K562 (cell line): ENCODE data around the gene PLXNB2. TPM values are rescaled to one million over a fixed set of nuclear protein-coding genes. Genes with fewer than 3 reads are reported as not detected.

Experiments used
- ATAC-seq: fragments of 200-7000 bp; cut with Tn5 transposase; 3 replicates; pipeline ENCODE4 v1.9.1; 2020; ENCODE audit warnings: moderate library complexity
- BruUV-seq: library from RNA; stranded (reverse); fragments of 400-500 nt; replicated peaks from 2 replicates; lab custom pipeline; 2021; lab: Mats Ljungman, UMichigan
- CTCF ChIA-PET: fragments of 300-600 bp; formaldehyde crosslinking; extraction: SDS; loops from one replicate; lab custom pipeline; 2021; ENCODE audit warnings: low intra/inter-chr PET ratio; lab: Yijun Ruan, JAX
- POLR2A ChIA-PET: fragments of 300-600, 350-650 bp; sonication (Branson Sonifier 250); formaldehyde crosslinking; extraction: SDS; loops from one replicate; lab custom pipeline; 2021; ENCODE audit warnings: antibody characterized with exemption, inconsistent platforms; lab: Yijun Ruan, JAX
- DNase-seq, 4 experiments: peaks; one replicate each; pipeline versions ENCODE4 v3.0.0 to v3.0.0-alpha.2; 2011 to 2018; ENCODE audit warnings: low spot score in 3 of 4, mixed read lengths in 3 of 4; ENCODE audit errors: extremely low read depth in 1 of 4
- FAIRE-seq: peaks from 2 replicates; lab custom pipeline; 2011; peaks lifted over from hg19 to GRCh38; lab: Jason Lieb, UNC
- H2AFZ ChIP-seq: 2 replicates; pipeline ENCODE4 v1.6.0; 2011; ENCODE audit warnings: low read depth, low read length, control low read depth, inconsistent platforms
- H3K27ac ChIP-seq: fragments of 200-600 bp; 3 replicates; pipeline ENCODE4 v1.8.0; 2011; ENCODE audit warnings: low read depth, mild to moderate bottlenecking, control low read depth, inconsistent platforms, low read length, moderate library complexity, mixed read lengths; ENCODE audit errors: extremely low read depth
- H3K27me3 ChIP-seq, 2 experiments: fragments of 300-600 bp in 1 of 2; 2 replicates in 1 of 2; 3 replicates in 1 of 2; pipeline versions ENCODE4 v1.6.0 to v1.8.0; 2011; ENCODE audit warnings: inconsistent platforms in 2 of 2, low read length in 2 of 2, mild to moderate bottlenecking in 1 of 2, mixed read lengths in 1 of 2, moderate library complexity in 1 of 2; ENCODE audit not compliant: control insufficient read depth in 2 of 2, insufficient read depth in 2 of 2
- H3K36me3 ChIP-seq: fragments of 300-600 bp; 3 replicates; pipeline ENCODE4 v1.8.0; 2011; ENCODE audit warnings: mild to moderate bottlenecking, low read length, inconsistent platforms; ENCODE audit not compliant: control insufficient read depth, insufficient read depth
- H3K4me1 ChIP-seq, 2 experiments: fragments of 200-600 bp in 1 of 2; replicated peaks in 1 of 2; 2 replicates in 1 of 2; 3 replicates in 1 of 2; pipeline versions ENCODE4 v1.5.1 to v1.8.0; 2011; ENCODE audit warnings: inconsistent platforms in 2 of 2, low read length in 2 of 2, mild to moderate bottlenecking in 1 of 2, mixed read lengths in 1 of 2, moderate library complexity in 1 of 2; ENCODE audit not compliant: control insufficient read depth in 2 of 2, insufficient read depth in 2 of 2
- H3K4me2 ChIP-seq: 2 replicates; pipeline ENCODE4 v1.6.1; 2011; ENCODE audit warnings: low read length, control low read depth, inconsistent platforms, mixed read lengths; ENCODE audit not compliant: insufficient read depth
- H3K4me3 ChIP-seq: fragments of 200-600 bp; sonication (generic), shearing (Covaris generic); 2 replicates; pipeline ENCODE4 v1.5.1; 2016; ENCODE audit warnings: control low read depth, inconsistent platforms
- H3K79me2 ChIP-seq: fragments of 200-600 bp; 3 replicates; pipeline ENCODE4 v1.8.0; 2011; ENCODE audit warnings: low read length, inconsistent platforms; ENCODE audit not compliant: control insufficient read depth, insufficient read depth
- H3K9ac ChIP-seq, 2 experiments: 2 replicates each; pipeline versions ENCODE4 v1.6.0 to v1.6.1; 2011; ENCODE audit warnings: low read depth in 2 of 2, low read length in 2 of 2, control low read depth in 1 of 2, inconsistent platforms in 1 of 2, mild to moderate bottlenecking in 1 of 2, mixed read lengths in 1 of 2; ENCODE audit not compliant: insufficient read depth in 1 of 2
- H3K9me1 ChIP-seq: one replicate; pipeline ENCODE4 v1.6.0; 2011; ENCODE audit warnings: inconsistent platforms, mild to moderate bottlenecking, low read length, moderate library complexity; ENCODE audit not compliant: control insufficient read depth, insufficient read depth
- H3K9me3 ChIP-seq: replicated peaks from 2 replicates; pipeline ENCODE4 v1.5.1; 2011; ENCODE audit warnings: low read depth, low read length, inconsistent platforms; ENCODE audit not compliant: control insufficient read depth, insufficient read depth
- H4K20me1 ChIP-seq: replicated peaks from 2 replicates; pipeline ENCODE4 v1.6.1; 2011; ENCODE audit warnings: low read length, inconsistent platforms, mixed read lengths; ENCODE audit not compliant: control insufficient read depth, insufficient read depth
- CXXC5 ChIP-seq: fragments of 250-450 bp; sonication (Bioruptor Pico); IDR thresholded peaks from 2 replicates; pipeline ENCODE4 v1.8.0; 2022; ENCODE audit warnings: inconsistent platforms, mild to moderate bottlenecking, moderate library complexity
- EP400 ChIP-seq: fragments of 450-650 bp; IDR thresholded peaks from 2 replicates; pipeline ENCODE4 v1.6.1; 2017; ENCODE audit warnings: antibody characterized with exemption, mild to moderate bottlenecking, moderate library complexity
- ETV5 ChIP-seq: sonication (generic); formaldehyde crosslinking; IDR thresholded peaks from 2 replicates; pipeline ENCODE4 v1.4.0; 2020; ENCODE audit warnings: low read depth, mild to moderate bottlenecking, missing genetic modification reagents
- GABPA ChIP-seq: fragments of 200-800 bp; sonication (Bioruptor generic); conservative IDR thresholded peaks from 2 replicates; pipeline ENCODE4 v1.6.1; 2016; ENCODE audit warnings: low read depth, missing genetic modification characterization, missing compliant biosample characterization
- GTF2A2 ChIP-seq: IDR thresholded peaks from 2 replicates; pipeline ENCODE4 v1.6.1; 2016; ENCODE audit warnings: mild to moderate bottlenecking, missing genetic modification characterization, missing compliant biosample characterization
- HMGN3 ChIP-seq: IDR thresholded peaks from 2 replicates; pipeline ENCODE4 v1.6.1; 2011; ENCODE audit warnings: borderline replicate concordance, low read depth, mild to moderate bottlenecking, mixed read lengths, low read length; ENCODE audit not compliant: insufficient read length; ENCODE audit errors: extremely low read depth
- KDM5B ChIP-seq: fragments of 200-600 bp; sonication (generic); IDR thresholded peaks from 2 replicates; pipeline ENCODE4 v1.6.1; 2012; ENCODE audit warnings: low read depth, mild to moderate bottlenecking, moderate library complexity, low read length, control low read depth, inconsistent platforms; ENCODE audit not compliant: insufficient replicate concordance
- MTA2 ChIP-seq: fragments of 450-650 bp; IDR thresholded peaks from 2 replicates; pipeline ENCODE4 v1.6.1; 2016; ENCODE audit warnings: low read depth
- MYC ChIP-seq, 2 experiments: fragments of 250-450 bp in 1 of 2; sonication (Bioruptor Pico) in 1 of 2; IDR thresholded peaks; 2 replicates each; pipeline versions ENCODE4 v1.5.1 to v1.6.1; 2012 to 2021; ENCODE audit warnings: low read depth in 2 of 2, borderline replicate concordance in 1 of 2, improper control_type of control experiment in 1 of 2, low read length in 1 of 2, mild to moderate bottlenecking in 1 of 2, moderate library complexity in 1 of 2
- NCOA2 ChIP-seq, 2 experiments: fragments of 450-650 bp; IDR thresholded peaks; 2 replicates each; pipeline ENCODE4 v1.6.1; 2018; ENCODE audit warnings: mild to moderate bottlenecking in 2 of 2, moderate library complexity in 1 of 2; ENCODE audit not compliant: partially characterized antibody in 2 of 2
- POLR2A ChIP-seq: fragments of 450-650 bp; conservative IDR thresholded peaks from 2 replicates; pipeline ENCODE4 v1.6.1; 2016
- ZNF134 ChIP-seq: fragments of 250-450 bp; sonication (Bioruptor Pico); conservative IDR thresholded peaks from 2 replicates; pipeline ENCODE4 v1.4.0; 2020
- ZNF431 ChIP-seq: sonication (generic); formaldehyde crosslinking; IDR thresholded peaks from 2 replicates; pipeline ENCODE4 v1.8.0; 2022; ENCODE audit warnings: mild to moderate bottlenecking, missing genetic modification reagents
- ZNF699 ChIP-seq: fragments of 250-450 bp; sonication (Bioruptor Pico); IDR thresholded peaks from 2 replicates; pipeline ENCODE4 v1.8.0; 2021; ENCODE audit warnings: mild to moderate bottlenecking, moderate library complexity; ENCODE audit not compliant: insufficient replicate concordance
- ZNF778 ChIP-seq: fragments of 450-650 bp; formaldehyde crosslinking; IDR thresholded peaks from 2 replicates; pipeline ENCODE4 v1.4.0; 2020; ENCODE audit warnings: mild to moderate bottlenecking, moderate library complexity
- WGBS: fragments of 100-300 bp; shearing (Covaris generic); methylation state at CpG from one replicate; pipeline ENCODE4 v1.1.6; 2016; ENCODE audit warnings: low coverage, mixed read lengths; ENCODE audit not compliant: insufficient coverage; ENCODE audit errors: missing lambda C conversion rate; 5-methylcytosine and 5-hydroxymethylcytosine counted together
- in situ Hi-C: fragments of 300-500 bp; cut with MboI; formaldehyde crosslinking; loops from 4 replicates; pipeline ENCODE4 v1.15.0; 2018; ENCODE audit warnings: inconsistent platforms, mixed read lengths
- intact Hi-C: fragments of 100-400 bp; cut with micrococcal nuclease; formaldehyde crosslinking; loops from 2 replicates; pipeline ENCODE4 v1.14.2; 2022
- polyA plus RNA-seq, 8 experiments: library from polyadenylated mRNA; depleted of rRNA in 4 of 8; stranded (reverse) in 5 of 8; unstranded in 3 of 8; fragments of >200 nt; fragmentation: Nextera tagmentation in 2 of 8; fragmentation: Illumina TruSeq in 1 of 8; extraction: Ambion mirVana in 2 of 8; extraction: Trizol in 1 of 8; gene quantifications; 2 replicates each; pipeline versions ENCODE4 v1.2.1 to v1.2.3, GENCODE V29; 2011 to 2014; ENCODE audit warnings: inconsistent platforms in 1 of 8, missing spikeins in 1 of 8
- total RNA-seq, 7 experiments: library from RNA; depleted of rRNA in 6 of 7; stranded (reverse); fragments of >200 nt in 6 of 7; fragmentation: Illumina TruSeq in 2 of 7; extraction: Trizol in 2 of 7; gene quantifications; 2 replicates each; pipeline versions ENCODE4 v1.2.1 to v1.2.3, GENCODE V29; 2011 to 2021; ENCODE audit warnings: low replicate concordance in 1 of 7
- TF ChIP-seq, protein P1 (sequence below), 3 experiments: fragments of 200-800 bp in 1 of 3; sonication (Bioruptor generic) in 1 of 3; sonication (generic) in 1 of 3; formaldehyde crosslinking in 1 of 3; IDR thresholded peaks; 2 replicates each; pipeline versions ENCODE4 v1.6.1 to v1.8.0; 2016 to 2022; ENCODE audit warnings: mild to moderate bottlenecking in 2 of 3, missing compliant biosample characterization in 2 of 3, missing genetic modification characterization in 2 of 3, missing genetic modification reagents in 1 of 3

Gene PLXNB2
- total and polyA plus RNA-seq, 9 of the 15 experiments (the other 6 are each of a cell fraction or from before 2014, with no cell fraction given): 0.15 to 45.1 (median 13.6) TPM

DNA sequence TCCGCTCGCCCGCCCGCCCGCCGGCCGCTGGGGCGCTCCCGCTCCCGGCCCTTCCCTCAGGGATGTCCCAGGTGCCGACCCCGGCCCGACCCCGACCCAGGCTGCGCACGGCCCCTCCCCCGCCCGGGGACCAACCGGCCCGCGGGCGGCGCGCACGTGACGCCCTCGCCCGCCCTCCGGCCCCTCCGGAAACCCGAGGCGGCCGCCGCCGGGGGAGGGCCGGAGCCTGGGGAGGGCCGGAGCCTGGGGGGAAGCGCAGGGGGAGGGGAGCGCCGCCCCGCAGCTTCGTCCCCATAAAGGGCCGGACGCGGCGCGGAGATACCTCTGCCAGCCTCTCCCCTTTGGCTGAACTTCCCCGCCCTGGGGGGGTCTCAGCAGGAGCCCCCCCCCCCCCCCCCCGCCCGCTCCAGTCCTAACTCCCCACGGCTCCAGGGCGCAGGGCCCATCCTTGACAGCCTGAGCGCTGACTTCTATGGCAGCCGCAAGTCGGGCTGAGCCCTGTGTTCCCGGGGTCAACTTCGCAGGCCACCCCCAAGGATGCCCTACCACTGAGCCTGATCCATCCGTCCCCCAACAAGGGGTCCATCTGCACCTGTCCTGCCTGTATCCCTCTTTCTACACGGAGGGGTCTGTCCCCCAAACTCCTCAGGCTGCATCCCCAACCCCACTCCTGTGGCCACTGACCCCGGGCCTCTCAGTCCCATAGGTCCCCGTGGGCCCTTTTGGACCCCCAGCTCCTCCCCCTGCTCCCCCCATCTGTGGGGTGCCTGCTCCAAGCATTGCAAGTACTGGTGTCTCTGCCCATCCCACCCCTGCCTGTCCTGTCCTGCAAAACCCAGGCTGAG lies 45.6 kb downstream of the PLXNB2 start, which contains the start of gene MAPK12 (continued):
- TF ChIP-seq MYC (IDR thresholded peaks at IDR 0.05; ENCODE audit: low read depth, low read length): peak; percentile 37; the same call in 1 of the 2 replicates
- TF ChIP-seq MYC (CRISPR knock-in tag; IDR thresholded peaks at IDR 0.05; ENCODE audit: borderline replicate concordance, low read depth): no peak
- peak; percentile 42 for TF ChIP-seq GABPA (tag)
- no peak for TF ChIP-seq ZNF699 (CRISPR knock-in tag)
- TF ChIP-seq ZNF778 (CRISPR knock-in tag): no peak
- TF ChIP-seq, all 486 proteins: peak for 16

DNA sequence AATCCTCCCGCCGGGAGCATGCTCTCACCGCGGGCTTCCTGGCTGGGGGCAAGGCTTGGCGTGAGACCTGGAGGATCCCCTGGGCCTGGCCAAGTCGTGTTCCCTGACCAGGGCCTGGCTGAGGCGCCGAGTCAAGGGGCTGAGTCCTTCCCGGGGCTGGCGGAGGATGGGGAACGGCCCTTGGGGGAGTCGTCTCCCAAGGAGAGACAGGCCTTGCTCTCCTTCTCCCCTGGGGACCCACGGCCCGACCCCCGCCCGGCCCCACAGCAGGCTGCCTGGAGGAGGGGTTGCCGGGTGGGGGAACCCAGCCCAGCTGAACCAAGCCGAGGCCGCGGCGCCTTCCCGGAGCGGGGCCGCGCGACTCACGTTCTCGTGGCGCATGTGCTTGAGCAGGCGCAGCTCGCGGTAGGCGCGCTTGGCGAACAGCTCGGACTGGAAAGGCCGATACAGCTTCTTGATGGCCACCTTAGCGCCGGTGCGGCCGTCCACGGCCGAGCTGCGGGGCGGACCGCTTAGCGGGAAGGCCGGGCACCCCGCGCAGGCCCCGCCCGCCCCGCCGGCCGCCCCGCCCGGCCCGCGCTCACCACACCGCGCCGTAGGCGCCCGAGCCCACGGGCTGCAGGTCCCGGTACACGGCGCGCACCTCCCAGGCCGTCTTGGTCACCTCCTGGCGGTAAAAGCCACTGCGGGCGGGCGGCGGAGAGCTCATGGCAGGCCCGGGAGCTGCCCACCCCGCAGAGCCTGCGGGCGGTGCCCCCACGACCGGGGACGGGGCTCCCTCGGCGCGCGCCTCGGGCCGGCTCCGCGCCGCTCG lies 46.4 kb downstream of the PLXNB2 start:
- no peaks in the 10 kb centered on the region for H3K9me1 ChIP-seq
- FAIRE-seq: no peak
- ChIA-PET CTCF (no interaction called here), POLR2A (interaction anchor here (1.2 kb wide), 1 partner anchor 46 kb away, joined by 3 read pairs; the partner anchor contains the start of gene PLXNB2)
- intact Hi-C loops (no loop called here), in situ Hi-C loops (no loop called here)
- peaks cover 27% of the 10 kb centered on the region for H3K79me2 ChIP-seq
- H3K4me3 ChIP-seq: peak overlapping the region; percentile 64
- peaks cover 33% of the 10 kb centered on the region; the same call in 1 of the 3 replicates for H3K36me3 ChIP-seq
- no peaks in the 10 kb centered on the region for H3K9me3 ChIP-seq
- TSS peak; percentile 36 for BruUV-seq
- H2AFZ ChIP-seq: 0 out of 2 replicates have a peak overlapping the region, but pooled peaks have one; percentile 72
- peak overlapping the region; percentile 79 for H3K4me2 ChIP-seq
- 3% methylated on average over 8 of the region's 92 CpGs for WGBS
- H3K4me1 ChIP-seq: peaks cover 15 to 86% of the 10 kb centered on the region in 2 experiments; a peak in 4 of 5 replicates
- ATAC-seq: peak; percentile 61
- no peaks in the 10 kb centered on the region for H4K20me1 ChIP-seq
- no peaks in the 10 kb centered on the region for H3K27me3 ChIP-seq
- H3K27ac ChIP-seq: peak overlapping the region; percentile 76
- H3K9ac ChIP-seq: peak overlapping the region; percentile 72 to 95
- peak; percentile 57 to 69 (median 62) for DNase-seq
- 0 out of 2 replicates have a peak, but pooled peaks have one; percentile 34 for TF ChIP-seq ETV5 (CRISPR knock-in tag)
- TF ChIP-seq HMGN3: peak; percentile 27
- TF ChIP-seq, protein P1, sequence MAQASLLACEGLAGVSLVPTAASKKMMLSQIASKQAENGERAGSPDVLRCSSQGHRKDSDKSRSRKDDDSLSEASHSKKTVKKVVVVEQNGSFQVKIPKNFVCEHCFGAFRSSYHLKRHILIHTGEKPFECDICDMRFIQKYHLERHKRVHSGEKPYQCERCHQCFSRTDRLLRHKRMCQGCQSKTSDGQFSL (CRISPR knock-in tag; IDR thresholded peaks at IDR 0.05): peak; percentile 53; the same call in 1 of the 2 replicates
- TF ChIP-seq, protein P1 (tag; IDR thresholded peaks at IDR 0.05): no peak
- TF ChIP-seq MYC (IDR thresholded peaks at IDR 0.05; ENCODE audit: low read depth, low read length): peak; percentile 71; the same call in 1 of the 2 replicates
- TF ChIP-seq MYC (CRISPR knock-in tag; IDR thresholded peaks at IDR 0.05; ENCODE audit: borderline replicate concordance, low read depth): no peak
- peak; percentile 27; the same call in 1 of the 2 replicates for TF ChIP-seq EP400
- peak; percentile 17 for TF ChIP-seq CXXC5 (CRISPR knock-in tag)
- 0 out of 2 replicates have a peak, but pooled peaks have one; percentile 44 for TF ChIP-seq ZNF431
- no peak for TF ChIP-seq GTF2A2
- peak; percentile 30 for TF ChIP-seq KDM5B
- no peak for TF ChIP-seq MTA2
- no peak for TF ChIP-seq ZNF134 (CRISPR knock-in tag)
- TF ChIP-seq POLR2A: 0 out of 2 replicates have a peak, but pooled peaks have one; percentile 28
- TF ChIP-seq NCOA2 (IDR thresholded peaks at IDR 0.05; ENCODE audit: partially characterized antibody in 2 of 2): no peak
